RPMI8226 (cell line): ENCODE data around the gene FNDC3B.

Experiments
- DNase-seq: peaks from one replicate; pipeline ENCODE4 v3.0.0-alpha.2; 2015

FNDC3B gene

DNA sequence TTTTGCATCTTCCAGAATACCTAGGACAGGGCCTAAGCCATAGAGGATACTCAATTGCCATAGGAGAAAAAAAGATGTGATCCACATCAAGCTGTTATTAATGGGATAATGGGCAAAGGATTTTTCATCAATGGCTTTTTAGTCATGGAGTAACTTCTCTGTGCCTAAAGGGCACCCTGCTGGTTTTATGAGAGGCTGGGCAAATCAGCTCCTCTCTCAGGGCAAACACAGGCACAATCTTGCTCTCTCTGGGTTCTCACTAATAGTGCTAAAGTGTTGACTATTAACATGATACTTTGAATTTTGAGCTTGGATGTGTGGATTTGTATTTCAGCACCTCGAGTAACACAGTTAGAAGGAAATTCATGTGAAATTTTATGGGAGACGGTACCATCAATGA lies 341.3 kb downstream of the FNDC3B start:
- DNase-seq: no peak

- no peak for DNase-seq
These were observed 344.0 kb downstream of the FNDC3B start for GRCh38 chr3:172383306-172383796.

- DNase-seq: no peak
These were observed 345.5 kb downstream of the FNDC3B start for GRCh38 chr3:172384836-172385235.

- DNase-seq: no peak
These were observed 348.4 kb downstream of the FNDC3B start for GRCh38 chr3:172387728-172388127.

- no peak for DNase-seq
These were observed 349.2 kb downstream of the FNDC3B start for GRCh38 chr3:172388412-172389078.

DNA sequence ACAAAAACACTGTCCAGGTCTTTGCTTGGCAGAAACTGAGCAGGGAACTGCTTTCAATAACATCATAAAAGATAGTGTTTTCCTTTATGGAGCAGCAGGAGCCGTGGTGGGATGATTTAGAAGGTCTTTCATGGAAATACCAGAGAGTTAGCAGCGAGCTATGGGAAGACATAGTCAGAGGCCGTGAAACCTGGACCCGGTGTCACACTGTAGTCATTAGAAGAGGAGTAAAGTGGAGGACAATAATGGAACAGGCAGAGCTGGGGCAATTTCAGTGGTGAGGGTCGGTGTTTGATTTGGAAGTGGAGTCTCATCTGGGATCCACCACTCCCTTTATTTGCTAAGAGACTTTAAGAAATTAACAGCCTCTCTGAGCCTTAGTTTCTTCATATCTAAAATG lies 351.4 kb downstream of the FNDC3B start:
- DNase-seq: no peak

DNA sequence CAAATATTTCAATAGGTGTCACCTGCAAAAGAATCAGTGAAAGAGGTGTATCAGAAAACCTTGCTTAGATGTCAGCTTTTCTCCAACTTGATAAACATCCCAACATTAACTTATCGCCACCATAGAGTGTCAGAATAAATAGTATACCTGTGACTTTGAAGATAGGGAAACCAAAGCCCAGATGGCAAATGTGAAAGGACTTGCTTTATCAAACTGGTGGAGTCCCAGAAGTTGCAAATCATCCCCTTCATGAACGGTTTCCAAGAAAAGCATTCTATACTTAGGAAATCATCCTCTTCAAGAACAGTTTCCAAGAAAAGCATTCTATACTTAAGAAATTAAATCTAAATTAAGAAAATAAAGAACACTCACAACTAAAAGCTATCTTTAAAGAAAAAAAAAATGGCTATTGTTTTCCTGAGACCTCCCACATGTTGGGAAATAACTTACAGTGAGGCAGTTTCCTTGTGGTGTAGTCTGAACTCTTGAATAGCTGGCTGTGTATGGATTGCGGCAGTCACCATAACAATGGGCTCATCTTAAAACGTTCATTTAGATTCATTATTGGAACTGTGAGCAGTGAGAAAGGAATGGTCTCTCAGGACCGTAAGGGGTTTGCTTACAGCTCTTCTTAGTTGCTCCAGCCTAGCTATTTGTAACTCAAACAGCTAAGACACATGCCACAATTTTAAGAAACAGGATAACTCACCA lies 352.4 kb downstream of the FNDC3B start:
- DNase-seq: no peak

- DNase-seq: no peak
These were observed 355.3 kb downstream of the FNDC3B start for GRCh38 chr3:172394692-172395091.

DNA sequence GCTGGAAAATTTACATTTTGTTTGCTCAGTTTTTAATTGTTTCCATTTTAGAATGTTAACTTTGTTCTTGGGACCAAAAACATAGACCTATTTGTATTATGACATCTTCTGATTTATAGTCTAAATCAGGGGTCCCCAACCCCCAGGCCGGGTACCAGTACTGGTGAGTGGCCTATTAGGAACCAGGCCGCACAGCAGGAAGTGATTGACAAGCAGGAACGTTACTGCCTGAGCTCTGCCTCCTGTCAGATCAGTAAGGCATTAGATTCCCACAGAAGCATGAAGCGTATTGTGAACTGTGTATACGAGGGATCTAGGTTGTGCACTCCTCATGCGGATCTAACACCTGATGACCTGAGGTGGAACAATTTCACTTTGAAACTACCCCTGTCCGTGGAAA lies 357.0 kb downstream of the FNDC3B start:
- no peak for DNase-seq

DNA sequence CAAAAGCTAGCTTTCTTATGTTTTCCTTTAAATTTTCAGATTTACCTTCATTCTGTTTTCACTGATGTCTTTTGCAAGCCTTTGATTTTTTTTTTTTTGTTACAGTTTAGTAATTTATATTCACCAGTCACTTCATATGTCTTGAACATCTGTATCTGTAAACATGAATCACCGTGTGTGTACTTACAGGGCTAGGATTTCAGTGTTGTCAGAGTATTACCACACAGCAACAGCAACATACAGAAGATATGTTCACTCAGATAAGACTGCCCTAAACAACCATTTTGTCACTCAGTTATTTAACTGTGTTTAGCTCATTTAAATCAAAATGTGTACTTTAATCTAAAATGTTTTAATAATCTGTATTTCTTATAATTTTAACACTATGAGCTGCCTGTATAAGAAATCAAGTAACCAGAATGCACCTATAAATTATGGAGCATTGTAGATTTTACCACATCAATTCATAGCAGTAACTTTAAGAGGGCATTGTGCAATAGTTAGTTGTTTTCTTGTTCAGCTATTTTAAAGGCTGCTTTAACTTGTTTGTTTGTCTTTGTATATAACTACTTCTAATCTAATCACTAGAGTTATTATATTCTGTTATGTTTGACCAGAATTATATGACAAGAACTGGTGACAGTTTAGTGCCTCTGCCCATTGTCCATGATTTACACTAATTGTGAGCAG lies 358.5 kb downstream of the FNDC3B start:
- DNase-seq: no peak

GRCh38 chr3:172398484-172398883 lies 359.1 kb downstream of the FNDC3B start:
- DNase-seq: no peak

DNA sequence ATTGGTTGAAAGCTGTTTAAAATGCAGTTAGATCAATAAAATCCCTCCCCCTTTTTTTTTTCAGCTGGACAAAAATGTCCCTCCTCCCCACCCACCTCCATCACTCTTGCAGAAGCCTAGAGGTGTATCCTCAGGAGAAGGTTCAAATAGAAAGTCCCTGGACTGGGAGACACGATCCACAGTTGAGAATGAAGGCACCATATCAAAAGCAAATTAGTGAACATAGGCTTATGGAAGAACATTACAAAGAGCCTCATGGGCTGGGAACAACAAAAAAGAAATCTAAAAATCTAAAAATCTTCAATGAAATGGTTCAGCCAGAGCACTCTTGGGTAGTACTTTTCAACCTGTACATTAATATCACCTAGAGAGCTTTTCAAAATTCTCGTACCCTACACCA lies 362.7 kb downstream of the FNDC3B start:
- DNase-seq: no peak

GRCh38 chr3:172402892-172403643 lies 363.7 kb downstream of the FNDC3B start:
- DNase-seq: no peak

- no peak for DNase-seq
These were observed 365.0 kb downstream of the FNDC3B start for GRCh38 chr3:172404237-172404962.

DNA sequence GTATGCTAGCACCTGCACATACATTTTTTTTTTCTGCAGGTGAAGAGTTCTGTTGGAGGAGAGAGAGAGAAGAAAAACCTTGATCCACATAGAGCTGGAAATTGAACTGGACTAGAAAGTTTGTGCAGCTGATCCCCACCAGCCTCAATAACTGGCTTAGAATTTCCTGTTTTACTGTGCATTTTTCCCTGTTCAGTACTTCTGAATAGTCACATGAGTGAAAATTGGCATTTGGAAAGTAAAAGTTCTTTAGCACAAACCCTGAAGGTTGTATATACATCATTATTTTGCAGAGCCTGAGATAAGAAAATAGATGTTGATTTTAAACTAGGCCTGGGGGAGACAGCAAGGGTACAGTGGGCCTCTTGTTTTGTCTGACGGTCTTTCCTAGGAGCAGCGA lies 366.5 kb downstream of the FNDC3B start:
- no peak for DNase-seq

DNA sequence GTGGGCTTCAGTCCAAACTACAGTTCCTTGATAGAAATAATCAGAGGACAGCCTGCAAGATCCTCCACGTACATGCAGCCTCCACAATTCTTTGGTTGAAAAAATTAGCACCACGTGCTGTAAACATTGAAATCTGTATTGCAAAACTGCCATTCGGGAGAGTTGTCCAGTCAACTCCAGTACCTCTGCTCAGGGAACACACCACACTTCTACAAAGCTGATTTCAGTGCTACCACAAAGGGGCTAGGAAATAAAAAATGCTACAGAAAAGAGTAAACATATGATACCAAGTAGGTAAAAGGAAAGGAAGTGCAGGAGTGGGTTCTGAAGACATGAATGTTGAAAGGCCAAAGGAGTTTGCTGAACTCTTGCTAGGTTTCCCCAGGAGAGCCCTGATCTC lies 368.5 kb downstream of the FNDC3B start:
- no peak for DNase-seq

GRCh38 chr3:172410702-172411477 lies 371.5 kb downstream of the FNDC3B start:
- DNase-seq: no peak

DNA sequence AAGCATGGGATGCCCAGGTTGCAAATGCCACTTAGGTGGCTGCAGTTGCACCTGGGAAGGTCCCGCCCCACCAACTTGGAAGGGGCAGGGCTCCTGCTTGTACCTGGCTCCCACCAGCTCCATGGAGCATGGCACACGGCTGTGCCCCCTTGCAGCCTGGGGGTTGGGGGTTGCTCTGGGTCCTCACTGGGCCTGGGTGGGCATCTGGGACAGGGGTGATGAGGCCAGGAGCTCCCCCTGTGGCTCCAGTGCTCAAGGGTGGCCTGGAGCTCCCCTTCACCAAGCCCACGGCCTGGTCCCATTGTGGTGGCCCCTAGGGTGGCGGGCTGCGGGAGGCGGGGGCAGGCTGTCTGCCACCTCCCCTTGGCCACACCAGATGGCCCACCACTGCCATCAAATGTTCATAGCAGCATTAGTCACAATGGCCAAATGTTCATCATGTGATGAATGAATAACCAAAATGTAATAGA lies 372.1 kb downstream of the FNDC3B start:
- DNase-seq: no peak

DNA sequence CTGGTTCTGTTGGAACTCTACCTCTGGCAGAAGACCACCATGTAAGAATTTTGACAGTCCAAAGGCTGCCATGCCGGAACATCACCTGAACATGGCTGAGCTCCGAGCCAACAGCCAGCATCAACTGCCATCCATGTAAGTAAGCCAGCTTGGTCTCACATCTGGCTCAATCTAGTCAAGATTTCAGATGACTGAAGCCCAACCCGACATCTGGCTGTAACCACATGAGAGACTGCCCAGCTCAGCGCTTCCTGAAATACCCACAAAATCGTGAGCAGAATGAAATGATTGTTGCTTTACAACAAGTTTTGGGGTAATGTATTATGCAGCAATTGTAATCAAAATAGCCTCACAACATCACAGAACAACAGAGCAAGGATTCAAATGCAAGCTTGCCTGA lies 375.9 kb downstream of the FNDC3B start:
- DNase-seq: peak; percentile 15

GRCh38 chr3:172437713-172438112 lies 398.3 kb downstream of the FNDC3B start:
- DNase-seq: no peak

GRCh38 chr3:172438186-172438585 lies 398.8 kb downstream of the FNDC3B start:
- no peak for DNase-seq

- DNase-seq: no peak
These were observed 402.2 kb downstream of the FNDC3B start for GRCh38 chr3:172441581-172441980.
